ENCODE measurements around the gene ANKRD31. TPM values are rescaled to one million over a fixed set of nuclear protein-coding genes. Genes with fewer than 3 reads are reported as not detected.

Gene ANKRD31
- total RNA-seq, 1 experiment from 2014 or later = not detected

GRCh38 chr5:75057561-75057960 lies 179.1 kb downstream of the ANKRD31 start:
- ATAC-seq (no peak), DNase-seq (ENCODE audit: low read depth, low spot score) (no peak)
- no TSS peak for BruUV-seq (replicated peaks)
- Histone ChIP-seq H3K27me3 (ENCODE audit: control insufficient read depth, insufficient read depth, low read length) (no peaks in the 10 kb centered on the region; the same call in 1 of the 2 replicates), H3K9me3 (ENCODE audit: control insufficient read depth, insufficient read depth, low read depth, low read length) (no peaks in the 10 kb centered on the region), H3K4me1 (ENCODE audit: control insufficient read depth, insufficient read depth, low read length) (peaks cover 3% of the 10 kb centered on the region; the same call in 1 of the 2 replicates), H3K27ac (ENCODE audit: low read length) (no peak overlapping the region), H3K4me3 (ENCODE audit: low read depth in 2 of 2, low read length in 2 of 2) (no peak overlapping the region), H3K36me3 (ENCODE audit: control insufficient read depth, insufficient read depth, low read length) (no peaks in the 10 kb centered on the region)
- POLR2A ChIA-PET = no interaction called here
- CTCF ChIA-PET = no interaction called here
- in situ Hi-C loops (cut with HindIII; ENCODE audit: low pct_unique_long_range_greater_than_20kb, low sequenced_read_pairs) = no loop called here
- intact Hi-C loops (cut with micrococcal nuclease; ENCODE audit: unreplicated experiment) = no loop called here
- TF ChIP-seq TCF7L2 (IDR thresholded peaks at IDR 0.05; ENCODE audit: low read depth, low read length) (no peak), REST (IDR thresholded peaks at IDR 0.05; ENCODE audit: insufficient read depth in 1 of 2, low read depth in 2 of 2, low read length in 1 of 2) (no peak), SIN3A (IDR thresholded peaks at IDR 0.05; ENCODE audit: borderline replicate concordance, insufficient read depth, low read depth, low read length) (no peak), POLR2AphosphoS5 (IDR thresholded peaks at IDR 0.05; ENCODE audit: low read depth, low read length) (no peak)
- TF ChIP-seq, protein P1, sequence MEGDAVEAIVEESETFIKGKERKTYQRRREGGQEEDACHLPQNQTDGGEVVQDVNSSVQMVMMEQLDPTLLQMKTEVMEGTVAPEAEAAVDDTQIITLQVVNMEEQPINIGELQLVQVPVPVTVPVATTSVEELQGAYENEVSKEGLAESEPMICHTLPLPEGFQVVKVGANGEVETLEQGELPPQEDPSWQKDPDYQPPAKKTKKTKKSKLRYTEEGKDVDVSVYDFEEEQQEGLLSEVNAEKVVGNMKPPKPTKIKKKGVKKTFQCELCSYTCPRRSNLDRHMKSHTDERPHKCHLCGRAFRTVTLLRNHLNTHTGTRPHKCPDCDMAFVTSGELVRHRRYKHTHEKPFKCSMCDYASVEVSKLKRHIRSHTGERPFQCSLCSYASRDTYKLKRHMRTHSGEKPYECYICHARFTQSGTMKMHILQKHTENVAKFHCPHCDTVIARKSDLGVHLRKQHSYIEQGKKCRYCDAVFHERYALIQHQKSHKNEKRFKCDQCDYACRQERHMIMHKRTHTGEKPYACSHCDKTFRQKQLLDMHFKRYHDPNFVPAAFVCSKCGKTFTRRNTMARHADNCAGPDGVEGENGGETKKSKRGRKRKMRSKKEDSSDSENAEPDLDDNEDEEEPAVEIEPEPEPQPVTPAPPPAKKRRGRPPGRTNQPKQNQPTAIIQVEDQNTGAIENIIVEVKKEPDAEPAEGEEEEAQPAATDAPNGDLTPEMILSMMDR (IDR thresholded peaks at IDR 0.05) = no peak

DNA sequence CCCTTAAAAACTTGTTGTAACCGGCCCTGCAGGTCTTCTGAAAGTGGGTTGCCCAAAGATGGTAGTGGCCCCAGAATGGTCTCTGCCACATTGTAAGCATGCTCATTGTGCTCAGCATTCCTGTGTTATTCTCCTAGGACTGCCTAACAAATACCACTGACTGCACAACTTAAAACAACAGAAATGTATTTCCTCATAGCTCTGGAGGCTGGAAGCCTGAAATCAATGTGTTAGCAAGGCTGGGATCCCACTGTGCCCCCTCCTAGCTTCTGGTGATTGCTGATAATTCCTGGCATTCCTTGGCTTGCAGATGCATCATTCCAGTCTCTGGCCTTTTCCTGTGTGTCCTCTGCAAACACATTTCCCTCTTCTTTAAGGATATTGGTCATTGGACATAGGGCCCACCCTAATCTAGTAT lies 180.9 kb downstream of the ANKRD31 start:
- no peak overlapping the region for H3K4me3 ChIP-seq (ENCODE audit: low read depth in 2 of 2, low read length in 2 of 2)
- ATAC-seq = no peak
- no peak for TF ChIP-seq REST (IDR thresholded peaks at IDR 0.05; ENCODE audit: insufficient read depth in 1 of 2, low read depth in 2 of 2, low read length in 1 of 2)
- TF ChIP-seq TCF7L2 (IDR thresholded peaks at IDR 0.05; ENCODE audit: low read depth, low read length) = no peak
- TF ChIP-seq SIN3A (IDR thresholded peaks at IDR 0.05; ENCODE audit: borderline replicate concordance, insufficient read depth, low read depth, low read length) = no peak
- TF ChIP-seq, protein P1 (IDR thresholded peaks at IDR 0.05) = no peak
- no peak for TF ChIP-seq POLR2AphosphoS5 (IDR thresholded peaks at IDR 0.05; ENCODE audit: low read depth, low read length)
- in situ Hi-C loops (cut with HindIII; ENCODE audit: low pct_unique_long_range_greater_than_20kb, low sequenced_read_pairs) = no loop called here
- H3K27ac ChIP-seq (ENCODE audit: low read length) = no peak overlapping the region
- DNase-seq (ENCODE audit: low read depth, low spot score) = no peak
- no TSS peak for BruUV-seq (replicated peaks)
- peaks cover 8% of the 10 kb centered on the region for H3K4me1 ChIP-seq (ENCODE audit: control insufficient read depth, insufficient read depth, low read length)
- ChIA-PET CTCF (no interaction called here), POLR2A (no interaction called here)
- no peaks in the 10 kb centered on the region for H3K9me3 ChIP-seq (ENCODE audit: control insufficient read depth, insufficient read depth, low read depth, low read length)
- H3K36me3 ChIP-seq (ENCODE audit: control insufficient read depth, insufficient read depth, low read length) = no peaks in the 10 kb centered on the region
- H3K27me3 ChIP-seq (ENCODE audit: control insufficient read depth, insufficient read depth, low read length) = no peaks in the 10 kb centered on the region; the same call in 1 of the 2 replicates
- intact Hi-C loops (cut with micrococcal nuclease; ENCODE audit: unreplicated experiment) = no loop called here

Data from Panc1 (cell line).